HG03520 (cell line): ENCODE data around the gene ARHGEF25.
"Not testable (repeated sequence)": the region's sequence is repeated elsewhere in the genome, so short reads cannot be mapped to it uniquely, and the experiment has no call there.

Source experiments
- ATAC-seq: cut with Tn5 transposase; IDR thresholded peaks from one replicate; pipeline ENCODE4 v1.9.1; 2021; ENCODE audit warnings: mild to moderate bottlenecking, moderate library complexity; ENCODE audit not compliant: unreplicated experiment

ARHGEF25 gene

DNA sequence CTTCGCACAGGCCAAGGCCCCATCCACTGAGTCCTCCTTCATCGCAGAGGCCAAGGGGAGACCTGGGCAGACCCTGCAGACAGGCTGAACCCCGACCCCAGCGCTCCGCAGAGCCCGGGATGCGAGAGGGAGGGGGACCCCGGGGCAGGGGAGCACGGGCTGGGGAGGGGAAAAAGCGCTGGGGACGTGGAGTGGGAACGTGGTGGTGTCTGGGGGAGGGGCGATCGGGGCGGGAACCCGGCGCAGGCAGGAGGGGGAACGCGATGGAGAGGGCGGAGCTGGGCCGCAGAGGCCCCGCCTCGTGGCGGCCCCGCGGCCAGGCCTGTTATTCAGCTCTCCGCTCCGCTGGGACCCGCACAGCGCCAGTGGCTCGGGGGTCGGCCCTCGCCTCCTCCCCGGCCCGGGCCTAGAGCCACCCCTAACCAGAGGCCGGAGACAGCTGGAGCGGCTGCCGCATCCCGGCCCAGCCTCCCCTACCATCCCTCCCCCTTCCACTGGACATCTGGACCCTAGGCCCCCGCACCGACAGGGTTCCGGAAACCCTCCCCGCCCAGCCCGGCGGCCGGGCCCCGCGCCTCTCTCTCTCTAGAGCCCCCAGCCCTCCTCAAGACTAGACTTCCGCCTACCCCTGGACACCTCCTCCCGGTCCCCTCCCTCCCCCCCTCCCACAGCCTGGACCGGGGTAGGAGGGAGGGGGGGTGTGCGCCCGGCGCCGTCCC, at the start of gene ARHGEF25:
Gene ARHGEF25, plus strand, starts transcription at position 328 of the 719 bp plus-strand sequence. CDS start 460 bp downstream, outside the sequence.
- no peak for ATAC-seq

DNA sequence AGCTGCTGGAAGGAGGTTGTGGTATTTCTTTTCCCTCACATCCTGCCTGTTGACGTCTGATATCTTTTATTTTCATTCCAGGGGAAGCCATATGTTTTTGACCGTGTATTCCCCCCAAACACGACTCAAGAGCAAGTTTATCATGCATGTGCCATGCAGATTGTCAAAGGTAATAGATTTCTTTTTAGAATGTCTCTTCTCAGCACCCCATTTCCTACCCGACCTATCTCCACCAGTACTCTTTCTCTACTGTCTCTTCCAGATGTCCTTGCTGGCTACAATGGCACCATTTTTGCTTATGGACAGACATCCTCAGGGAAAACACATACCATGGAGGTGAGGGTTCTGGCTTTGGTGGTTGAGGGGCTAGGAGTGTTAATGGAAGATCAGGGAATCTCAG, 47.9 kb upstream of the ARHGEF25 start:
- ATAC-seq = no peak

DNA sequence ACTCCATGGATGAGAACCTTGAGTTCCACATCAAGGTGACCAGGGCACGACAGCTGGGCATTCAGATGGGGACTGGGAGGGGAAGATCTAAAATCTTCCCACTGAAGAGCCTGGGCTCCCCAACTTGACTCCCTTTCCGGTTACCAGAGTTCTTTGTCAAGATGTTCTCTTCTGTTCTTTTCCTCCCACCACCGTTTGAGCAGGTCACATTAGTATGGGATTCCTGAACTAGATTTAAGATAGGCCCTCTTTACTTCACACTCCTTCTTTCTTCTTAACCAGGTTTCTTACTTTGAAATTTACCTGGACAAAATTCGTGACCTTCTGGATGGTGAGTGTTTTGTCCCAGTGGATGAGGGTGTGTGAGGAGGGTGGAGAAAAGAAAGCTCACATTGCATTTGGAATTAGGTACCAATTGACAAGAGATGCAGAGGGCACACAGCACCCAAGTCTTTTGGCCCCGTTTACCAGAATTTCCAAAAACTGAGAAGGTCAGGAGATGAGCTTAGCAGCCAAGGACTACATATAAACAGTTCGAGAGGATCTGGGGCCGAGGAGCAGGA, 47.0 kb upstream of the ARHGEF25 start:
- ATAC-seq = no peak

DNA sequence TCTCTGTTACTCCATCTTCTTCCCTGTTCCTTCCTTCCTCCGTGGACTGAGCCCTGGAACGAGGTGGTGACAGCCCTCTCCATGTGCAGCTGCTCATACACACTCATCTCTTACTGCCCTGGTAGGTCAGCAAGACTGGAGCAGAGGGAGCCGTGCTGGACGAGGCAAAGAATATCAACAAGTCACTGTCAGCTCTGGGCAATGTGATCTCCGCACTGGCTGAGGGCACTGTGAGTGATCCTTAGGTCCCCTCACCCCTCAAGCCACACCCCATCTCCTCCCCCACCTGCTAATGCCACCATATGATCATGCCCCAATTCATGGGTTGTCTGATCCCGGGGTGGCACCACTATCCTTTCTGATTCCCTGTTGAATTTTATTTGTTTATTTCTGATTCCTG, 42.4 kb upstream of the ARHGEF25 start:
- no peak for ATAC-seq

DNA sequence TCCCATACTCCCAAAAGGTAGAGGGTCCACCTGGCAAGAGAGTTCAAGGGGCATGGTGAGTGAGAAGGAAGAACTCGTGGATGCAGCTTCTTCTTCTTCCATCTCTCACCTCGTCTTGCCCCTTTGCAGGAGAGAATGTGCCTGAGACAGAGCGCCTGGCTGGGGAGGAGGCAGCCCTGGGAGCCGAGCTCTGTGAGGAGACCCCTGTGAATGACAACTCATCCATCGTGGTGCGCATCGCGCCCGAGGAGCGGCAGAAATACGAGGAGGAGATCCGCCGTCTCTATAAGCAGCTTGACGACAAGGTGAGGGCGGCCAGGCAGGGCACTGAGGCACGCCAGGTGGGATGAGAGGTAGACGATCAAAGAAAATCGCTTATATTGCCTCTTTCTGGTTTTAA, 41.4 kb upstream of the ARHGEF25 start:
- no peak for ATAC-seq

DNA sequence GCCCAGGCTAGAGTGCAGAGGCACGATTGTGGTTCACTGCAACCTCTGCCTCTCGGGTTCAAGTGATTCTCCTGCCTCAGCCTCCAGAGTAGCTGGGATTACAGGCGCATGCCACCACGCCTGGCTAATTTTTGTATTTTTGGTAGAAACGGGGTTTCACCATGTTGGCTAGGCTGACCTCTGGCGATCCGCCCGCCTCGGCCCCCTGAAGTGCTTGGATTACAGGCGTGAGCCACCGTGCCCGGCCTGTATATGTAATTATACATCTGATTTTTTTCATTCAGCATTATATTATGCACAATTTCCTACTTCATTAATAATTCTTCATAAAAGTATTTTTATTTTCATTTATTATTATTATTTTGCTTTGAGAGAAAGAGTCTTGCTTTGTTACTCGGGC, 40.8 kb upstream of the ARHGEF25 start:
- ATAC-seq = not testable (repeated sequence)

DNA sequence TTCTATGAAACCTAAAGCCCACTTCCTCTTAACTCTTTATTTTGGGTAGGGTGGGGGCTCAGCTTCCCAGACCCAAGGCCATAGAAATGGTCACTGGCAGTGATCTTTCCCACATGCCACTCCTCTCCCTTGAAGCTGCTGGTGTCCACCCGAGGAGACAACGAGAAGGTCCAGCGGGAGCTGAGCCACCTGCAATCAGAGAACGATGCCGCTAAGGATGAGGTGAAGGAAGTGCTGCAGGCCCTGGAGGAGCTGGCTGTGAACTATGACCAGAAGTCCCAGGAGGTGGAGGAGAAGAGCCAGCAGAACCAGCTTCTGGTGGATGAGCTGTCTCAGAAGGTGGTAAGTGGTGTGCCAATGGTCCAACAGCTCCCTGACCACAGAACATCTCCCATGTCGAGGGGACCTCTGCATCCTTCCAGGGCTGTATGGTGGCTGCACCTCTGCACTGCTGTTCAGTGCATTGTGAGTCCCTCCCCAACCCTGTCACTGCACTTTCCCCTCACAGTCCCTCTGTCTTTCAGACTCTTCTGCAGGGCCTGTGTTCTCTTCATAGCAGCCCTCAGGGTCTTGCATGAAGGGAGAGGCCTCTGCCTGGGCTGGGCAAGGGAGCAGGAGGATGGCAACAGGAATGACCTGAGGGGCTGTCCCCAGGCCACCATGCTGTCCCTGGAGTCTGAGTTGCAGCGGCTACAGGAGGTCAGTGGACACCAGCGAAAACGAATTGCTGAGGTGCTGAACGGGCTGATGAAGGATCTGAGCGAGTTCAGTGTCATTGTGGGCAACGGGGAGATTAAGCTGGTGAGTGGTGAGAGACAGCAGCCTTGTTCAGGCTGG, 39.1 kb upstream of the ARHGEF25 start:
- ATAC-seq = no peak

DNA sequence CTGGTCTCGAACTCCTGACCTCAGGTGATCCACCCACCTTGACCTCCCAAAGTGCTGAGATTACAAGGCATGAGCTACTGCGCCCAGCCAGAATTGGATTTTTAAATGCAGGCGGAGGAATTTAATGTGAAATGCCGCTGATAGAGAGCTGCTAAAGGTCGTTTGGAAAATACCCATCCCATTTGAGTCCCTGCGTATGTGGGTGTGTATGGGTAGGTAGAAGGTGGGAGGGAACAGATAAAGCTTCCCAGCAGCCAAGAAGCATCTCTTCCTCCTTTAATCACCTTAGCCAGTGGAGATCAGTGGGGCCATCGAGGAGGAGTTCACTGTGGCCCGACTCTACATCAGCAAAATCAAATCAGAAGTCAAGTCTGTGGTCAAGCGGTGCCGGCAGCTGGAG, 36.4 kb upstream of the ARHGEF25 start:
- no peak for ATAC-seq

DNA sequence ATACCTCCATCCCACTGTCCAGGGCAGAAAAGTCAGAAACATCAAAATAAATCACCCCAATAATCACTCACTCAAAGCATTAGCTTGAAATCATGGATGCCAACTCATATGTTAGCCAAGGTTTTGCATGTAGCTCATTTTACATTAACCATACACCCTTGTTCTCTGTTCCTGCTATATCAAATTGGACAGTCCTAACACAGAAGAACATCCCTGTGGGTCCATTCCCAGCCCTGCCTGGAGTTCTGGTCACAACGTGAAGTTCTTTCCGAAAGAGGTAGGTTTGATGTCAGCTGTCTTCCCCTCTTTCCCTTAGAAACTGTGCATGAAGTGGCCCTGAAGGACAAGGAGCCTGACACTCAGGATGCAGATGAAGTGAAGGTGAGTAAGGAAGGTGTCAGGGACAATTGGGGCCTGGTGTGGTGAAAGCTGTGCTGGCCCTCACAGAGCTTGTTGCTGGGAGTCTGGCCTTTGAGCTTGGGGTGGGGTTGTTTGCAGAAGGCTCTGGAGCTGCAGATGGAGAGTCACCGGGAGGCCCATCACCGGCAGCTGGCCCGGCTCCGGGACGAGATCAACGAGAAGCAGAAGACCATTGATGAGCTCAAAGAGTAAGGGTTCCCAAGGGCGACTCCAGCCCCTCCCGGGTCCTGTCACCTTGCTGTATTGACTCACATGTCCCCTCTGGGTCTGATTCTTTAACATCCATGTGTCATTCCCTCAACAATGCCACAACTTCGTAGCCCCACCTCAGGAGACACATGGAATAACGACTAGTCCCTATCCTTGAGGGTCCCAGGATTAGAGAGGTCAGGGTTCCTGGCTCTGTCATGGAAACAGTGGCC, 35.2 kb upstream of the ARHGEF25 start:
- ATAC-seq = no peak

DNA sequence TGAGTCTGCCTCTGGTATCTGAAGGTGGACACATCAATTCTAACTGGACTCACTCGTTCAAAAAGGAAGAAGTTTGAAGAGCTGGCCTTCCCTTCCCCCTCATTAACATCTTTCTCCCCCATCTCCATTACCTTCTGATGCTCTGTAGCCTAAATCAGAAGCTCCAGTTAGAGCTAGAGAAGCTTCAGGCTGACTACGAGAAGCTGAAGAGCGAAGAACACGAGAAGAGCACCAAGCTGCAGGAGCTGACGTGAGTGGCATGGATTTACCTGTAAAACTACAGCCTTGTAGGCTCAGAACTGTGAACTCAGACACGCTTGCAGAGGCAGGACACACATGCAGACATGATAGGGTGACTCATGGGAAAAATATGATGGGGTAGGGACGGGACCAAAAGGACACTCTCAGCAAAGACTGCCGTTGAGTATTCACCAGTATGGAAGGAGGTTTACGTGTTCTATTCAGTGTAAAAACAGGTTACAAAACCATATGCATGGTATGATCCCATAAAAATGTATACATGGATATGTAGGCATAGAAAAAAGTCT, 34.5 kb upstream of the ARHGEF25 start:
- no peak for ATAC-seq

DNA sequence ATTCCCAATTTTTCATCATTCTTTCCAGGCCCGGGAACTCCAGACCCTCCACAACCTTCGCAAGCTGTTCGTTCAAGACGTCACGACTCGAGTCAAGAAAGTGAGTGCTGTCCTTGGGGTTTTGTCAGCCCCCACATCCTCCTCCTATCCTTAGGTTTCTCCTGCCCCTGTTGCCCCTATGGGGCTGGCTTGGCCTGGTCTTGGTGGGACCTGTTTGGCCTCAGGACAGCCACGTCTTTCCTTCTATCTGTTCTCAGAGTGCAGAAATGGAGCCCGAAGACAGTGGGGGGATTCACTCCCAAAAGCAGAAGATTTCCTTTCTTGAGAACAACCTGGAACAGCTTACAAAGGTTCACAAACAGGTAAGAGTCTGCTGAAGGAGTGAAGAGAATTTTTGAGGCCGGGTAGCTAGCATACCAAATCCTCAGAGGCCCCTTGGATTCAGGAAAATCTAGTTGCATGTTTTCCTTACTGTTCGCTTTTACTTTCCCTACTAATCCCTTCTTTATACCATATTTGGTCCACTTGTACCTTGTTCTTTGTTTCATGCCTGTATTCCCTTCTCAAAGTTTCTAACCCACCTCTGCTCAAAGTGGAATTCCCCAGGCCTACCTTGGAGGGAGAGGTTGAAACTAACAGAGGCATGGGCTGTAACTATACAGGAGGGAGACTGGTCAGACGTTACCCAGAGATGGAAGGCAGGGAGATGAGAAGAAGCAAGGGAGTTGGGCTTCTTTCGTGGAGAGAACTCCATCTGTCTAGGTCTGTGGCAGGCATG, 33.1 kb upstream of the ARHGEF25 start:
- no peak for ATAC-seq

DNA sequence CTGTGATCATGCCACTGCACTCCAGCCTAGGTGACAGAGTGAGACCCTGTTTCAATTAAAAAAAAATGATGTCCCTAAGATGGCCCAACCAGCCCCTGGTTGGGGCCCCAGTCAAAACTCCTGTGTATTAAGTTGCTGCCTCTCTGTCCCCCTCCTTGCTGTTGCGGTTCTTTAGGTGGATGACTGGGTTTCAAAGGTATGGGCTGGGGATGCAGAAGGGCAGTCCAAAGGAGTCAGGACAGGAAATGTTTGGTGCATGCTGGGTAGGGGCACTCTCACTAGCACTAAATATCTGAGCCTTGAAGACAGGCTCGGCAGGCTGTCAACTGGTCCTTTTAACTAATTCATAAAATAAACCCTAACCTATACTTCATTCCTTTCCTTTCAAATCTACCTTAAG, 32.2 kb upstream of the ARHGEF25 start:
- ATAC-seq = no peak

DNA sequence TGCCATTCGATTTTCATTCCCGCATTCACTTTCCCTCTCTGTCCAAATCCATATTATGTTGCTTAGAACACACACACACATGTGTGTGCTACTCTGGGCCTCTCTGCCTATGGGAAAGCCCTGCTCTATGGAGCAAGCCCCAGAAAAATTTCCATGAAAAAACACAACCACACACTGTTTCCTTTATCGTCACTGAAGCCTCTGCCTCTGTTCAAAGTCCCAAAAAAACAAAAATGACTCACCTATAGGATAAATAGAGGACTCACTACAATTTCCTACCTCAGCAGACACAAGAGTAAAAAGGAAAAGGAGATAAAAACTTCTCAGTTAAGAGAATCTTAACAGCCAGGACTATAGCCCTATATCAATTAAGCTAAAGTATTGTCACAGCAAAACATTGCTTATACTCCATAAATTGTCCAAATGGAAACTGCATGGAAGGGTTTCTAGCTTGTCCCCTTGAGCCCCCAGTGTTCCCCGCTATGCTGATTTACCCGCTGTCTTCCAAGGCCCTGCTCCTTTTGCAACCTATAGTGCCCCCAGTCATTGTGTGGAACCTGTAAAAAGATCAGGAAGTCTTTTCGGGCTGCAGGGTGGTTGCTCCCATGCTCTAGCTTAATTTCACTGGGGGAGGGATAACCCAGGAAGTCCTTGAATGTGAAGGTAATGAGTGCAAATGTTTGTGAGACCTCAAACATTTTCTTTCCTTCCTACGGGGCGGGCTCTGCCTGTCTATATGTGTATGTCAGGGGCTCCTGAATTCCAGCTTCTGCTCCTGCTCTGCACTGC, 31.4 kb upstream of the ARHGEF25 start:
- no peak for ATAC-seq

DNA sequence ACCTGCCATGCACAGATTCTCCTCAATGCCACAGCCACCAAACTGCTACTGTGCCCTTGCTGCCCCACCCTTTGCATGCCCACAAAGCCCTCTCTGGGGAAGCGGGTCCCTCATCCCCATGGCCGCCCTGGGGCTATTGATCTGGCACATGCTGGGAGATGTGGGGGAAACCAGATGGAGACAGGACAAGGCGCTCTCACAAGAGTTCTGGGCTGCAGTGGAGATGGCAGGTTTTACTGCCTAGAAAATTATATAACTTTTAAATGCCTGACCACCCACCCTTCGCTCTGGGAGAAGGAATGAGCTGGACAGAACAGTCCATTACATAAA, 30.8 kb upstream of the ARHGEF25 start:
- ATAC-seq = no peak

DNA sequence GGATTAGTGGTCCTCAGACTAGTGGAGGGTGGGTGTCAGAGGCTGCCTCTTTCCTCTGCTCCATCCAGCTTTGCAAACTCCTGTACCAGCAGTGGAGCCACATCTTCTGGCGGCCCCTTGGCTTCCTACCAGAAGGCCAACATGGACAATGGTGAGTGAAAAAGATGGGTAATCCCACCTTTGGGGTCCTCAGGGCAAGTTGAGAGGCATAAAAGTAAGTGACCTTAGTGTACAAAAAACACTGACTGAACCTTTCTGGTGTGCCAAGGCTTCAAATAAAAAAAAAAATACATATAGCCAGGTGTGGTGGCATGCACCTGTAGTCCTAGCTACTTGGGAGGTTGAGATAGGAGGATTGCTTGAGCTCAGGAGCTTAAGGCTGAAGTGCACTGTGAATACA, 29.4 kb upstream of the ARHGEF25 start:
- ATAC-seq = no peak

DNA sequence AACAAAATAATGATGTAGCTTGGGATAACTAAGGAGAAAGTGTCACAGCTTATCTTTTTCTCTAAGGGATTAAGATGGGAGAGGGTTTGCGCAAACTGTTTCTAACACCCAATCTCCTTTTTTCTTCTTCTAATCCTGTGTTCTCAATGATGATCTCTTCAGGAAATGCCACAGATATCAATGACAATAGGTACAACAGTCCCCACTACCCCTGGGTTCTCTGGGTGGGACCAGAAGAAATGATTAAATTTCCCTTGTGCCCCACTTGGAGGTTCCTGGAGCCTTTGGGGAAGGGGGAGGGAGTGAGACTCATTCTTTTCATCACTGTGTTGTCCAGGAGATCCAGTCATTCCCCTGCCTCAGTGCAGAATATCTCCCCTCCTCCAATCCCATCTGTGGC, 28.8 kb upstream of the ARHGEF25 start:
- no peak for ATAC-seq

DNA sequence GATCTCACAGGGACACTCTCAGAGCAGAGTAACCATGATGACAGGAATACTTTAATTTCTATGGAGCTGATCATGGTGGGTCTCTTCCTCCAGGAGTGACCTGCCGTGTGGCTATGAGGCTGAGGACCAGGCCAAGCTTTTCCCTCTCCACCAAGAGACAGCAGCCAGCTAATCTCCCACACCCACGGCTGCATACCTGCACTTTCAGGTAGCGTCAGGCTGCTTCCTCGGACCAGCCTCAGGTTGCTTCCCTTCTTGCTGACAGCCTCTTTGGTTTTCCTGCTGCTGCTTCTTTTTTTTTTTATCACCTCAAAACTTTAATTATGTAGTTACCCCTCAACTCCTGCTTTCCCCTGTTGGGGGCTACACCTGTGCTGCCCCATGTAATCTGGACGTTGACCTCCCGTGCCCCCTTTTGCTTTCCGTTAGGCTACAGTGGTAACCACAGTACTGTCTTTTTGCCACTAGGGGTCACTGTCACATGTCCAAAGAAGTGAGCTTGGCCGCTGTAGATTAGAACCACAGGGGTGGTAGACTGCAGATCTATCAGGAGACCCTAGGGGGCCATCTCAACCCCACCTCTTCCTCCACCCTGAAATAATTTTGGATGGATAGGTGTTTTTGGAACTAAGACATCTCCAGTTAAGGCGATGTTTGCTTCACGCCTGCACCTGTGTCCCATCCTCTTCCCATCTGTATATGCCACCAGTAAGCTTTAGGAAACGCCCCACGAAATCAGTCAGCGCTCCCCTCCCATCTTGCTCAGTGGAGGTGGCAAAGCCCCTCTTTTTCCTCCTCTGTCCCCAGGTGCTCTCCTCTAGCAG, 28.0 kb upstream of the ARHGEF25 start:
- ATAC-seq = peak; percentile 88

DNA sequence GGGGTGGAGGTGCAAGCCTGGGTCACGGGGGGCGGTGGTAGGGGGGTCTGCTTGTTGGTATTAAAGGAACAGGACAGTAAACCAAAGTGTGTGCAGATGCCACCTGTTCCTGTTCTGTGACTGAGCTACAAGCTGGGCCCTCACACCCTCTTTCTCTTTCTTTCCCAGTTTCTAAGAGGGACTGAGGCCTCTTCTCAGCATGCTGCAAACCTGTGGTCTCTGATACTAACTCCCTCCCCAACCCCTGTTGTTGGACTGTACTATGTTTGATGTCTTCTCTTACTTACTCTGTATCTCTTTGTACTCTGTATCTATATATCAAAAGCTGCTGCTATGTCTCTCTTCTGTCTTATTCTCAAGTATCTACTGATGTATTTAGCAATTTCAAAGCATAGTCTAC, 27.2 kb upstream of the ARHGEF25 start:
- no peak for ATAC-seq

DNA sequence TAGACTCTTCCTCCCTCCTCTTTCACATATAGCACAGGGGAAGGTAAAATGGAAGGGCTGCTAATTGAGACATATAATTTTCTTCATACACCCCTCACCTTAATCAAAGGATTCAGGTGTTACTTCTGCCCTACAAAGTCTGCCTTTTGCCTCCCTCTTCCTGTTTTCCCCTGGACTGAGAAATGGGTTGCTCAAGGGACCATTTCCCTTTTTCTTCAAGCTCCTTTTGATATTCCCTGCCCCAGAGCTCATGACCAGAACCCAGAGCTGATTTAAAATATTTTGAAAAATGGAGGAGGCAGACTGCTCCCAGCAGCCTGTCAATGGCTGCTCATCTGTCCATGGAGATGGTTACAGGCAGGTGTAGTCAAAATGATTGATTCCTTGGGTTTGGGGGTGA, 26.5 kb upstream of the ARHGEF25 start:
- ATAC-seq = no peak
